ENCODE measurements around the gene MID1. TPM values are rescaled to one million over a fixed set of nuclear protein-coding genes. Genes with fewer than 3 reads are reported as not detected.

Gene MID1
- total RNA-seq, 2 donors from 2014 or later: 22.2 to 36.5 TPM

- DNase-seq (ENCODE audit: low spot score): no peak
- intact Hi-C loops (cut with DNase I): no loop called here
Observed at GRCh38 chrX:10508891-10509290, 111.5 kb downstream of the MID1 start.

- no peak for DNase-seq (ENCODE audit: low spot score)
- intact Hi-C loops (cut with DNase I): no loop called here
Observed at GRCh38 chrX:10507876-10508275, 112.5 kb downstream of the MID1 start.

- DNase-seq (ENCODE audit: low spot score): no peak
- intact Hi-C loops (cut with DNase I): no loop called here
Observed at GRCh38 chrX:10507181-10507580, 113.2 kb downstream of the MID1 start.

DNA sequence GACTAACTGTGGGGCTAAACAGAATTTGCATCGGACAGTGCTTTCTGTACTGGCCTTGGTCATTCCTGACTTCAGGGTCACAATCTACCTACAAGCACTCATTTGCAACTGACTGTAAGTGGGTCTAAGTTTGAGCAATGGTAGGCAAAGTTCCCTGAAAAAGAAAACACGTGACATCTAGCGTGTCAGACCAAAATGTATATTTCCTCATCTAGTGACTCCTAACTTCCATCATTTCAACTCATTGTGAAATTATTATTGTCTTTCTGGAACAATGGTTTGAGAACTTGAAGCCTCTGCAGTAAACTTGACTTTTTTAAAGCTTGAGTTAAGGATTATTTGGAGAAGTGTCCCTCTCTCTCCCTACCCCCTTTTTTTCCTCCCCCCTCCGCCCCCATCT lies 113.6 kb downstream of the MID1 start:
- intact Hi-C loops (cut with DNase I): no loop called here
- DNase-seq (ENCODE audit: low spot score): no peak

- intact Hi-C loops (cut with DNase I): no loop called here
- DNase-seq (ENCODE audit: low spot score): no peak
Observed at GRCh38 chrX:10505726-10506125, 114.7 kb downstream of the MID1 start.

GRCh38 chrX:10502961-10503360 lies 117.4 kb downstream of the MID1 start:
- no peak for DNase-seq (ENCODE audit: low spot score)
- intact Hi-C loops (cut with DNase I): no loop called here

- intact Hi-C loops (cut with DNase I): no loop called here
Observed at GRCh38 chrX:10501611-10502010, 118.8 kb downstream of the MID1 start.

DNA sequence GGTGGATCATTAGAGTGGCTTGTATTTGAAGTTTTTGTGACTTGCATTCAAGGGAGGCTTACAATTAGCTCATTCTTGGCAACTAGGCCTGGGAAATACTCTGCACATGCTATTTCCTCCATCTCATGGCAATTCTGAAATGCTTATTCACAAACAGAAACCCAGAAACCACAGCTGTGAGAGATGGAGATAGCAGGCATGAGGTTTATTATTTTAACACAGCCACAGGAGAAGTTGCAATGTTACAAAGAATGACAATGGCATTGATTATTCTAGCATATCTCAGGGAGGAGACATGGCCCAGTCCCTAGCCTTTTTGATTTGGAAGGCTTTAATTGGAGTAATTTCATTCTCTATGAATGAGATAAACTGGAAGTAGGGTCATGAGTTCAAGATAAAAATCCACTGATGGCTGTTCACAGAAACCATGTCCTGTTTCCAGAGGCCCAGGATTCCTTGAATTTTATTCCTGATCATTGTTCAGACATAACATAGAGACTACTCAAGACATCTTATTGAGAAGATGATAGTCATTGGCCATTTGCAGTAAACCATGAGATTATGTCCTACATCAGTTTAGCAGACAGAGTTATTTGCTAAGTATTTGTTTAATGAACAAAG lies 123.9 kb downstream of the MID1 start:
- no peak for DNase-seq (ENCODE audit: low spot score)
- intact Hi-C loops (cut with DNase I): no loop called here

More at GRCh38 chrX:10501611-10502010, 118.8 kb downstream of the MID1 start:
- no peak for DNase-seq (ENCODE audit: low spot score)

GRCh38 chrX:10495677-10496076 lies 124.7 kb downstream of the MID1 start:
- no peak for DNase-seq (ENCODE audit: low spot score)
- intact Hi-C loops (cut with DNase I): no loop called here

- no peak for DNase-seq (ENCODE audit: low spot score)
- intact Hi-C loops (cut with DNase I): no loop called here
Observed at GRCh38 chrX:10492250-10492649, 128.1 kb downstream of the MID1 start.

DNA sequence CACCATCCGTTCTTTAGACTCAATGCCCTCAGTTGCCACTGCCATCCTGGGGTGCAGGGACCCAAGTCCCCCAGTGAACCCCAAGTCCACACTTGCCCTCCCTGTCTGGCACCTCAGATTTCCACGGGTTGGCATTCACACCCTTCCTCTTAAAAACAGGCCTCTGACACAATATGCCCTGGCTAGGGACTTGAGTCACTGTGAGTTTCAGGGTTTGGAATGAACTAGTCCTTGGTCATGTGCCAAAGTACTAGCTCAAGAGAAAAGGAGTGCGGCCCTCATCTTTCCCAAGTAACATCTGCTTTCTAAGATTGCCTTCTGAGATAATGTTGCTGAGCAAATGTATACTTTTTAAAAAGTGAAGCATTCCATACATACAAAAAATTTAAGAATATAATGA lies 134.0 kb downstream of the MID1 start:
- intact Hi-C loops (cut with DNase I): no loop called here

DNA sequence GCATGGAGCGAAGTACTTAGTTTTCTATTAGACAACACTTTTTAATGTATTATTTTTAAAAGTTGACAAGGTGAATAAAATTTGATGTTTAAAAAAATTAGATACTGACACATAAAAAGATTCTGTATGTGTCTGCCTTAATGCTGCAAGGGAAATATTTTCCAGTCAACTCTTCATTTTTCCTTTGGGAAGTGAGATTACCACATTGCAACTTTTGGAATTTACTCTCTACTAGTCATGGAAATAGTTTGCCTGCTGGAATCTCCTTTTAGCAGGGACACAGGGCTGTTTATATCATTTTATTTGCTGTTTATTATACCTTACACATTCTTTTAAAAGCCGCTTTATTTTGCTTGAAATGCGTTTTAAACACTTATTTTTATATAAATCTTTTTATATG lies 135.1 kb downstream of the MID1 start:
- intact Hi-C loops (cut with DNase I): no loop called here

More for the DNA sequence above, 134.0 kb downstream of the MID1 start:
- no peak for DNase-seq (ENCODE audit: low spot score)

DNA sequence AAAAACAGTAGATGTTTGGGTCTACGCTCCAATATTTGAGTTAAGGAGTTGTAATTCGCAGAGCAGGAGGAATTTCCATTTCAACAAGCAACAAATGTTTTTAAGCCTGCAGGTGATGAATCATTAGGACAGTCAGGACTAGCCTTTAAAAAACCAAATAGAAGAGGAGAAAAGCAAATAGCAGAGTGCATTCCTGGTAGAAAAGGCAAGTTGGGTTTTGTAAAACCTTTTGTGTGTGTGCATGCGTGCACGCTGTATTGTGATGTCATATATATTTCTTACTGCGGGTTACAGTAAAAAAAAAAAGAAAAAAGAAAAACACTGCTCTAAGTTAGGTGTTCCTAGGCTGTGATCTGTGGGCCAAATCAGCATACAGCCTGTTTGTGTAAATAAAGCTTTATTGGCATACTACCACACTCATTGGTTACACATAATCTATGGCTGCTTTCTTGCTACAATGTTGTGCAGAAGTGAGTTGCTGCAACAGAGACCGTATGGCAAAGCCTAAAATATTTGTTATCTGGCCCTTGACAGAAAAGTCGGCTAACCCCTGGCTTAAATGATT lies 135.6 kb downstream of the MID1 start:
- no peak for DNase-seq (ENCODE audit: low spot score)
- intact Hi-C loops (cut with DNase I): no loop called here

More for the DNA sequence above, 135.1 kb downstream of the MID1 start:
- DNase-seq (ENCODE audit: low spot score): no peak

- intact Hi-C loops (cut with DNase I): no loop called here
Observed at GRCh38 chrX:10483191-10483831, 137.1 kb downstream of the MID1 start.

DNA sequence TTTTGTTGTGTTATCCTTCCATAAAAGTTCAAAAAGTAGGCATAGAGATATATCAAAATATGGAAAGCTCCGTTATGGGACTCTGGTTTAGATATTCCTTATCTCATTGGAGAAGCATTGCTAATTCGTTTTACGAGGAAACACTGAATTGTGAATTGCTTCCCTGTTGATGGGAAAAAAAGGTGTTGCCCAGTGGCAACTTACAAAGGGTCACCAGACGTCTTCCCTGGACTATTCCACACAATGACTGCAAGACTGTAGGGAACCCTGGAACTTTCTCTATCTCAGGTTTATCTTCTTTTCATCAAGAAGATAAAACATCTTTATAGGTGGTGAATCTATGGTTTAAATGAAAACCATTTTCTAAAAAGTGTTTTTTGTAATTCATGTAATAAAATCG lies 137.7 kb downstream of the MID1 start:
- no peak for DNase-seq (ENCODE audit: low spot score)
- intact Hi-C loops (cut with DNase I): no loop called here

More at GRCh38 chrX:10483191-10483831, 137.1 kb downstream of the MID1 start:
- no peak for DNase-seq (ENCODE audit: low spot score)

DNA sequence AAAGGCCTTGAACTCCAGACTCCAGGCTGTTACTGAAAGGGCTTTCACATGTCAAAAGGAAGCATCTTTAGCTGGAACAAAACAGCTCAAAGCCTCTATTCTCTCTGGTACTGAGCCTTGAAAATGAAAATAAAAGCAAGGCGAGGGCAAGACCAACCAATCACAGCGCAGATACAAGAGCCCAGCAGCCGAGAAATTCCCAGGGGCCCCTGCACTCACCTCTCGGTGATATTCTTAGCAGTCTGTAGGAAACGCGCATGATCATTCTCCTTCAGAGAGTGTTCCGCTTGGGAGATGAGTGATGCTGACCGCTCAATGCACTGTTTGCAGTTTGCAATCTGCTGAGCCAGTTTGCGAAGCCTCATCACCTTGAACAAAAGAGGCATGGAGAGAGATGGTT lies 138.1 kb downstream of the MID1 start:
- intact Hi-C loops (cut with DNase I): no loop called here
- no peak for DNase-seq (ENCODE audit: low spot score)

GRCh38 chrX:10480861-10481260 lies 139.5 kb downstream of the MID1 start:
- intact Hi-C loops (cut with DNase I): no loop called here
- DNase-seq (ENCODE audit: low spot score): no peak

GRCh38 chrX:10479508-10479907 lies 140.9 kb downstream of the MID1 start:
- DNase-seq (ENCODE audit: low spot score): no peak
- intact Hi-C loops (cut with DNase I): no loop called here

GRCh38 chrX:10477525-10477924 lies 142.9 kb downstream of the MID1 start:
- no peak for DNase-seq (ENCODE audit: low spot score)

GRCh38 chrX:10474913-10475568 lies 145.3 kb downstream of the MID1 start:
- intact Hi-C loops (cut with DNase I): no loop called here
- DNase-seq (ENCODE audit: low spot score): no peak

More at GRCh38 chrX:10477525-10477924, 142.9 kb downstream of the MID1 start:
- intact Hi-C loops (cut with DNase I): no loop called here

Data from posterior vena cava (tissue), 2 donors.